ENCODE measurements around the gene KNG1. TPM values are rescaled to one million over a fixed set of nuclear protein-coding genes. Genes with fewer than 3 reads are reported as not detected.

KNG1 gene
- total RNA-seq, 1 donor from 2014 or later = not detected

DNA sequence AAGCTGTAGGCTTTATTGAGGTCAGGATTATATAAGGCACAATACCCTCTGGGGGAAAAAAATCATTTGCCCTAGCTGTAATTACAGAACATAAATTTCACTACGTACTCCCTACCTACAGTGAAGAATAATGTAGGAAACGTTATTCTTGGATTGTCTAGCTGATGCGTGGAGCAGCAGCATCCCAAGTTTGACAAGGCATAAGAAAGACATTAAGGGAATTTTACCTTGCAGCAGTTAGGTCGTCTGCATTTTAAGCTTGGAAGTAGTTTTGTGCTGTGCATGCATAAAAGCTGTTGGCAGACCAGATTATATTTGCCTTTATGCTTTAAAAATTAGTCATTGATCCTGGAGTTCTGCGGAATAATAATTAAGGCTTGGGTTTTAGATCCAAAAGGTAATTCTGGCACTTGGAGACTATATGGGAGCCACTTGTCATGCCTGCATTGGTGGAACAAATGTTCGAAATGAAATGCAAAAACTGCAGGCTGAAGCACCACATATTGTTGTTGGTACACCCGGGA lies 68.4 kb downstream of the KNG1 start:
- Mint-ChIP-seq H3K36me3 (peaks cover 48% of the 10 kb centered on the region), H3K27ac (peak overlapping the region; percentile 98), H3K9me3 (no peaks in the 10 kb centered on the region), H3K27me3 (ENCODE audit: low read depth) (no peaks in the 10 kb centered on the region), H3K4me3 (peak overlapping the region; percentile 91), H3K4me1 (peaks cover 45% of the 10 kb centered on the region)
- DNase-seq (ENCODE audit: low spot score in 2 of 2, unreplicated experiment in 2 of 2) = no peak
- TF ChIP-seq, protein P1, sequence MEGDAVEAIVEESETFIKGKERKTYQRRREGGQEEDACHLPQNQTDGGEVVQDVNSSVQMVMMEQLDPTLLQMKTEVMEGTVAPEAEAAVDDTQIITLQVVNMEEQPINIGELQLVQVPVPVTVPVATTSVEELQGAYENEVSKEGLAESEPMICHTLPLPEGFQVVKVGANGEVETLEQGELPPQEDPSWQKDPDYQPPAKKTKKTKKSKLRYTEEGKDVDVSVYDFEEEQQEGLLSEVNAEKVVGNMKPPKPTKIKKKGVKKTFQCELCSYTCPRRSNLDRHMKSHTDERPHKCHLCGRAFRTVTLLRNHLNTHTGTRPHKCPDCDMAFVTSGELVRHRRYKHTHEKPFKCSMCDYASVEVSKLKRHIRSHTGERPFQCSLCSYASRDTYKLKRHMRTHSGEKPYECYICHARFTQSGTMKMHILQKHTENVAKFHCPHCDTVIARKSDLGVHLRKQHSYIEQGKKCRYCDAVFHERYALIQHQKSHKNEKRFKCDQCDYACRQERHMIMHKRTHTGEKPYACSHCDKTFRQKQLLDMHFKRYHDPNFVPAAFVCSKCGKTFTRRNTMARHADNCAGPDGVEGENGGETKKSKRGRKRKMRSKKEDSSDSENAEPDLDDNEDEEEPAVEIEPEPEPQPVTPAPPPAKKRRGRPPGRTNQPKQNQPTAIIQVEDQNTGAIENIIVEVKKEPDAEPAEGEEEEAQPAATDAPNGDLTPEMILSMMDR (IDR thresholded peaks at IDR 0.05; ENCODE audit: unreplicated experiment) = no peak

DNA sequence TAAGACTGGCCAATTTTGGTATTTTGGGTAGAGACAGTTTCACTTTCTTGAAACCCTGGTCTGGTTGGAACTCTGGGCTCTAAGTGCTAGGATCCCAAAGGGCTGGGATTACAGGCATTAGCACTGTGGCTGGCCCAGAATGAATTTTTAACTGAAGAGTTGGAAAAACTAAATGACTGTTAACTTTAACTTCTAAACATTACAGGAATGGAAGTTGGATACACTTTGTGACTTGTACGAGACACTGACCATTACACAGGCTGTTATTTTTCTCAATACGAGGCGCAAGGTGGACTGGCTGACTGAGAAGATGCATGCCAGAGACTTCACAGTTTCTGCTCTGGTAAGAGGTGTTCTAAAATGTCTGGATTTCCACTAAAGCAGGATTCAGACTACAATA lies 69.8 kb downstream of the KNG1 start:
- Mint-ChIP-seq H3K4me3 (peak overlapping the region; percentile 11), H3K36me3 (peaks cover 51% of the 10 kb centered on the region), H3K9me3 (no peaks in the 10 kb centered on the region), H3K27ac (peak overlapping the region; percentile 63), H3K27me3 (ENCODE audit: low read depth) (no peaks in the 10 kb centered on the region), H3K4me1 (peaks cover 44% of the 10 kb centered on the region)
- no peak for DNase-seq (ENCODE audit: low spot score in 2 of 2, unreplicated experiment in 2 of 2)
- TF ChIP-seq, protein P1 (IDR thresholded peaks at IDR 0.05; ENCODE audit: unreplicated experiment) = no peak

DNA sequence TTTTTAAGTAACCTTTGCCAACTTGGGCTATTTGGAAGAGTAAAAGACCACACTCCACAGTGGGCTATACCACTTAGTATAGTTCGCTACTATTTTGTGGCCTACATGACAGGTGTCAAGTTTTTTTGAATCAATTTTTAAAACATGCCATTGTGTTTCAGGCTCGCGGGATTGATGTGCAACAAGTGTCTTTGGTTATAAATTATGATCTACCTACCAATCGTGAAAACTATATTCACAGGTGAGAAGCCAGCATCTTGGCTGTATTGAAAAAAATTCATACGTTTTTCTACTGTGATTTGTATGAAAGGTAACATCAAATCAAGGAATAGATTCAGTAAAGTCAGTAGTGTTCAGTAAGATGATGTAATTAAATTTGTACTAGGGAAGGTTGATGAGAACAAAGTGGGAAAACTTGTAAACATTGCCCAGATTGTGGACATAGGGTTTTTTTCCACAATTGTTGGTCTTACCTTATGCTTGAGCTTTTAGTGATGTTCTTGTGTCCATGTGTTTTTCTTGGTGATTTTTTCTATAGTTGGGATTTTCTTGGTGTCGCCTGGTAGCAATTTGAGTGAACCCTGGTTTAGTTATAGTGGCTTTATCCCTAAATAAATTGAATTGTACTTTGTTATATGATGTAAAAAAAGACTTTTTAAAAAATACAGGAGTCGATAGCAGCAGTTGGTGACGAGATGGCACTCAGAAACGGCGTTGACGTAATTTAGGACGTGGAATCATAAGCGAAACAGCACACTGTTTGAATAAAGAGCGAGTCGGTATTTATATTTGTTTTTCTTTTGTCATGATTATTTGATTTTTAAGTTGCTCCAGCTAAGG lies 70.7 kb downstream of the KNG1 start:
- Mint-ChIP-seq H3K4me1 (peaks cover 39% of the 10 kb centered on the region), H3K27me3 (ENCODE audit: low read depth) (no peaks in the 10 kb centered on the region), H3K4me3 (peak overlapping the region; percentile 11), H3K36me3 (peaks cover 51% of the 10 kb centered on the region), H3K27ac (peak overlapping the region; percentile 63), H3K9me3 (no peaks in the 10 kb centered on the region)
- no peak for DNase-seq (ENCODE audit: low spot score in 2 of 2, unreplicated experiment in 2 of 2)
- TF ChIP-seq, protein P1 (IDR thresholded peaks at IDR 0.05; ENCODE audit: unreplicated experiment) = no peak

DNA sequence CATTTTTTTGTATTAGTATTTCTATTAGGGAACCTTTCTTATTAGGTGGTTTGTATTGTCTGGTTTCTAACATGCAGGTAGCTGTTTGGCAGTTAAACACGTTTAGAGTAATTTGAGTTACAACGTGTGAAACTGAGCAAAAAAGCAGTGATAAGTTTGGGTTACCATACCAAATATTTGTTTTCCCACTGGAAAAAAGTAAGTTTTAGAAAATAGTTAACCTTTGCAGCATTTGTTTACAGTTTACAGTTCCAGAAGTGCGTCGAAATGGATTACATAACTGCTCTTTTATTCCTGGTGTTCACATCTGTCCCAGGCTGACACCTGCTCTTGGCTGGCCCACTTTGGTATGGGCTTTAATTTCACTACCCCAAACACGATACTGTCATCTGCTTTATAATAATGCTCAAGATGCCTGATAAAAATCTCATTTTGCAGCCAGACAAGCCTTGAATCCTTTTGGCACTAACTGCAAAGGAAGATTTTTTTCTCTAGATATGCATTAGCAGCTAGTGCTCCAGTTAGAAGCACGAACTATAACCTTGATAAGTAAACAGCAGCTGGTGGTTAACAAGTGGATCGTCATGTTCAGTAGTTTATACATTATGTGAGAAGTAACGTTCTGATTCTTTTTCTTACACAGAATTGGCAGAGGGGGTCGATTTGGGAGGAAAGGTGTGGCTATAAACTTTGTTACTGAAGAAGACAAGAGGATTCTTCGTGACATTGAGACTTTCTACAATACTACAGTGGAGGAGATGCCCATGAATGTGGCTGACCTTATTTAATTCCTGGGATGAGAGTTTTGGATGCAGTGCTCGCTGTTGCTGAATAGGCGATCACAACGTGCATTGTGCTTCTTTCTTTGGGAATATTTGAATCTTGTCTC lies 71.6 kb downstream of the KNG1 start:
- no peak for DNase-seq (ENCODE audit: low spot score in 2 of 2, unreplicated experiment in 2 of 2)
- Mint-ChIP-seq H3K4me3 (no peak overlapping the region), H3K4me1 (peaks cover 39% of the 10 kb centered on the region), H3K36me3 (peaks cover 53% of the 10 kb centered on the region), H3K27me3 (ENCODE audit: low read depth) (no peaks in the 10 kb centered on the region), H3K27ac (peak overlapping the region; percentile 57), H3K9me3 (no peaks in the 10 kb centered on the region)
- TF ChIP-seq, protein P1 (IDR thresholded peaks at IDR 0.05; ENCODE audit: unreplicated experiment) = no peak

DNA sequence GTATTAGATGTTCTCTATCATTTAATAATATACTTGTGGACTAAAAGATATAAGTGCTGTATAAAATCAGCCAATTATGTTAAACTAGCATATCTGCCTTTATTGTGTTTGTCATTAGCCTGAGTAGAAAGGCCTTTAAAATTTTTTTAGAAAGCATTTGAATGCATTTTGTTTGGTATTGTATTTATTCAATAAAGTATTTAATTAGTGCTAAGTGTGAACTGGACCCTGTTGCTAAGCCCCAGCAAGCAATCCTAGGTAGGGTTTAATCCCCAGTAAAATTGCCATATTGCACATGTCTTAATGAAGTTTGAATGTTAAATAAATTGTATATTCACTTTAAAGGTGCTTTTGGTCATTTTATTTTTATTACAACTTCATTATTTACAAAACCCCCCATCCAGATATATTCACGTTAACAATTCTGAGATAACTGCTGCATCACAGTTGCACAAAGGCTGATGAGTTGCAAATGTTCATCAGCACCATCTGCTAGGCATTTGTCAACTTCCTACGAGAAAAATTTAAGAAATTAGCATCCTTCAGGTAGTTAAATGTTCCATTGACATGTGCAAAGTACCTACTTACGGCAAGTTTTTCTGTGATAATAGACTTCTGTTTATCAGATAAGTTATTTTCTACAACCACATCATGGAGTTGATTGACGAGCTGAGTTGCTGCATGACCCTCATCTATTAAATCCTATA lies 72.5 kb downstream of the KNG1 start:
- Mint-ChIP-seq H3K4me3 (no peak overlapping the region), H3K27me3 (ENCODE audit: low read depth) (no peaks in the 10 kb centered on the region), H3K27ac (no peak overlapping the region), H3K9me3 (no peaks in the 10 kb centered on the region), H3K36me3 (peaks cover 53% of the 10 kb centered on the region), H3K4me1 (peaks cover 34% of the 10 kb centered on the region)
- DNase-seq (ENCODE audit: low spot score in 2 of 2, unreplicated experiment in 2 of 2) = no peak
- TF ChIP-seq, protein P1 (IDR thresholded peaks at IDR 0.05; ENCODE audit: unreplicated experiment) = no peak

Data from mesothelial cell of epicardium (in vitro differentiated cells).